AG10803 (cell line): ENCODE results near the gene ARL9.

Experiments
- DNase-seq: peaks from one replicate; pipeline ENCODE4 v3.0.0; 2010; ENCODE audit warnings: low read depth
- H3K4me3 ChIP-seq: 2 replicates; pipeline ENCODE4 v1.5.1; 2011; ENCODE audit warnings: mild to moderate bottlenecking, low read length, control low read depth
- TF ChIP-seq, protein P1 (sequence below): conservative IDR thresholded peaks from 2 replicates; pipeline ENCODE4 v1.5.1; 2011; ENCODE audit warnings: mild to moderate bottlenecking, low read length, control low read depth, inconsistent platforms

ARL9 gene

GRCh38 chr4:56466910-56467283 is 38.7 kb upstream of the ARL9 start:
- H3K4me3 ChIP-seq: peak overlapping the region; percentile 62
- TF ChIP-seq, protein P1, sequence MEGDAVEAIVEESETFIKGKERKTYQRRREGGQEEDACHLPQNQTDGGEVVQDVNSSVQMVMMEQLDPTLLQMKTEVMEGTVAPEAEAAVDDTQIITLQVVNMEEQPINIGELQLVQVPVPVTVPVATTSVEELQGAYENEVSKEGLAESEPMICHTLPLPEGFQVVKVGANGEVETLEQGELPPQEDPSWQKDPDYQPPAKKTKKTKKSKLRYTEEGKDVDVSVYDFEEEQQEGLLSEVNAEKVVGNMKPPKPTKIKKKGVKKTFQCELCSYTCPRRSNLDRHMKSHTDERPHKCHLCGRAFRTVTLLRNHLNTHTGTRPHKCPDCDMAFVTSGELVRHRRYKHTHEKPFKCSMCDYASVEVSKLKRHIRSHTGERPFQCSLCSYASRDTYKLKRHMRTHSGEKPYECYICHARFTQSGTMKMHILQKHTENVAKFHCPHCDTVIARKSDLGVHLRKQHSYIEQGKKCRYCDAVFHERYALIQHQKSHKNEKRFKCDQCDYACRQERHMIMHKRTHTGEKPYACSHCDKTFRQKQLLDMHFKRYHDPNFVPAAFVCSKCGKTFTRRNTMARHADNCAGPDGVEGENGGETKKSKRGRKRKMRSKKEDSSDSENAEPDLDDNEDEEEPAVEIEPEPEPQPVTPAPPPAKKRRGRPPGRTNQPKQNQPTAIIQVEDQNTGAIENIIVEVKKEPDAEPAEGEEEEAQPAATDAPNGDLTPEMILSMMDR: no peak

DNA sequence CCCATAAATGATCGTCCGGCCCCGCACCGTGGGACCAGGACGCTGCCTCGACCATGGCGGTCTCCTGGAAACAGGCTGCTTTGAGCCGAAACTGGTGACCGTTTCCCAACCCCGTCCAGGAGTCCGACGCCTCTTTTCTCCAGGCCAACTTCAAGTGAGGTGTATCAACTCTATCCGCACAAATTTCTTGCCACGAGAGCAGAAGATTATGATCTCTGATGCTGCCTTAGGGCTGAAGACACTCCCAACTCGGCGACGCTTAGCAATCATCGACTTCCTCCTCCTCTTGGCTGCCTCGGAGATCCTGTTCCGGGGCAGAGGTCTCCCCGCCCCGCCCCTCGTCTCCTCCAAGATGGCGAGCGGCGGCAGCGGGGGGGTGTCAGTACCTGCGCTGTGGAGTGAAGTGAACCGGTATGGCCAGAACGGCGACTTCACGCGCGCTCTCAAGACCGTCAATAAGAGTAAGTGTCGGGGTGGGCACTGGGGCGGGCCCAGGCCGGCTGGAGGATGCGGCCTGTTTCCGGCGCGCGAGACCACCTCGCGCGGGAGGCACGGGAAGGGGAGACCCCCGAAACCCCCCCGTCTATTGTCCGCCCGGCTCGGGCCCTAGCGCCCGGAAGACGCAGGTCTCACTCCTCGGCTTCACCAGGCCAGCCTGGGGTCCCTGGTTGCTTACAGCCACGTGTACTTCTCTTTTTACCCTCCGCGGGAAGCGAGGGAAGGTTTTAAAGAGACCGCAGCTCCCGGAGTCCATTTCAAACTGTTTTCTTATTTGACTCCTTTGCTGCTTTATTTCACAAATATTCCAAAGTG is 38.1 kb upstream of the ARL9 start, which contains the start of gene SRP72:
Gene SRP72, plus strand, starts transcription at position 334 of the 813 bp plus-strand sequence. Its CDS starts 19 bp downstream, at position 353.
- TF ChIP-seq, protein P1: no peak
- peak; percentile 86 for DNase-seq
- peak within 1 kb of the TSS; percentile 62 for H3K4me3 ChIP-seq

More at GRCh38 chr4:56466910-56467283, 38.7 kb upstream of the ARL9 start:
- no peak for DNase-seq

DNA sequence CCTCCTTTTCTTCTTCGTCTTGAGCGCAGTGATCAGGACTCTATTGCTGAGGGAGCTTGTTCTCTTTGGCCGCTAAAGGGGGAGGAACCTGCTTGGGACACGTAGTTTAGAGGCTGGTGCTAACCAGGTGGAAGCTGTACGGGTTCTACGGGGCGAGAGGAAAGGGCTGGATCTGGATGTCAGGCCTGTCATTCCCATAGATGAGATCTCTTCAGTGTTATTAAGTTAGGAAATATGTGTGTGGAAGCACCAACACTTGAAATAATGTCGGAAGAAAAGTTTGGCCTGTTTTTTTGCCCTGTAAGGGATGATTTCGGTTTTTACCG is 37.5 kb upstream of the ARL9 start:
- TF ChIP-seq, protein P1: no peak
- no peak for DNase-seq
- H3K4me3 ChIP-seq: peak overlapping the region; percentile 62

DNA sequence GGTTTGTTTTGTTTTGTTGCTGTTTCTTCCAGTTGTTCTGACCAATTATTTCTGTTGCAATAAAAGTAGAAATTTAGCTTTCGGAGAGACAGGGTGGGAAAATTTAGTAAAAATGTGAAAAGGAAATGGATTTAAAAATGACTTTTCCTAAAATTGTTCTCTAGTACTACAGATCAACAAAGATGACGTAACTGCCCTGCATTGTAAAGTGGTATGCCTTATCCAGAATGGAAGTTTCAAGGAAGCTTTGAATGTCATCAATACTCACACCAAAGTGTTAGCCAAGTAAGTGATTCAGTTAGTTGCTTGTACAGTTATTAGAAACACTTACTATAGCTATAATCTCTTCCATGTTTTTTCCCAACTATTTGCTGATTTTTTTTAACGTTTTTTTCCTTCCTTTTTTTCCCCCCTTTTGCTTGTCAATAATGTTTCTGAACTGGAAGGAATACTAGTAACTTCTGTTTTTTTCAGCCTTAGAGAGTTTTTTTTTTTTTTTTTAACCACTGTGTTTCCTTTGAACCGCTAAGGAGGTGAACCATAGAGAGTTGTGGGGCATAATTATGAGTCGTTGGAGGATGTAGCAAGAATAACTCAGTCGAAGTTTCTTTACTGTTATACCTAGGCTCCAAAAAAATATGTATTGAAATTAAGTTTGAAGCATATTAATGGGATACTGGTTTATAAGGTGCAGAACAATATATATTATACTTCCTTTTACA is 35.9 kb upstream of the ARL9 start:
- H3K4me3 ChIP-seq: no peak overlapping the region
- DNase-seq: no peak
- TF ChIP-seq, protein P1: no peak

GRCh38 chr4:56475917-56476316 is 29.7 kb upstream of the ARL9 start:
- no peak overlapping the region for H3K4me3 ChIP-seq
- TF ChIP-seq, protein P1: no peak
- no peak for DNase-seq

DNA sequence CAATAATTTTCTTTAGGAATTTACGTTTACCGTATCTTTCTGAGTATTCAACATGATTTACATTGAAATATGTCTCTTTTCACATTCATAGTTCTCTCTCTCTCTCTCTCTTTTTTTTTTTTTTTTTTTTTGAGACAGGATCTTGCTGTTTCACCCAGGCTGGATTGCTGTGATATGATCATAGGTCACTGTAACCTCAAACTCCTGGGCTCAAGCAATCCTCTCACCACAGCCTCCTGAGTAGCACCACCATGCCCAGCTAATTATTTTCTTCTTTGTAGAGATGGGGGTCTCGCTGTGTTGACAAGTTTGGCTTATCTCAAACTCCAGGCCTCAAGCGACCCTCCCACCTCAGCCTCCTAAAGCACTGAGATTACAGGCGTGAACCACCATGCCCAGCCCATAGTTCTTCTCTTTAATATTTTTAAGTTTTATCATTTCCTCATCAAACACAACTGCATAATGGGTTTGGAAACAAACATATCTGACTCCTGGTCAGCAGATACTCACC is 28.3 kb upstream of the ARL9 start:
- H3K4me3 ChIP-seq: no peak overlapping the region
- TF ChIP-seq, protein P1: no peak
- no peak for DNase-seq
